WERI-Rb-1 (cell line): ENCODE data around the gene POU6F2.

Source experiments
- DNase-seq: peaks from one replicate; pipeline ENCODE4 v3.0.0-alpha.2; 2020
- H3K27ac ChIP-seq: fragments of 250-450 bp; sonication (Bioruptor Pico); 2 replicates; pipeline ENCODE4 v1.5.1; 2020; ENCODE audit warnings: mild to moderate bottlenecking, moderate library complexity
- H3K27me3 ChIP-seq: fragments of 250-450 bp; sonication (Bioruptor Pico); 2 replicates; pipeline ENCODE4 v1.5.1; 2021; ENCODE audit warnings: mild to moderate bottlenecking, low read depth, moderate library complexity; ENCODE audit not compliant: insufficient read depth, severe bottlenecking
- H3K36me3 ChIP-seq: fragments of 250-450 bp; sonication (Bioruptor Pico); 2 replicates; pipeline ENCODE4 v1.5.1; 2020; ENCODE audit warnings: mild to moderate bottlenecking, moderate library complexity
- H3K4me3 ChIP-seq: 2 replicates; pipeline ENCODE4 v1.5.1; 2011; ENCODE audit warnings: low read depth, mild to moderate bottlenecking, control low read depth, low read length
- H3K9me3 ChIP-seq: fragments of 250-450 bp; sonication (Bioruptor Pico); 2 replicates; pipeline ENCODE4 v1.5.1; 2021; ENCODE audit warnings: mild to moderate bottlenecking, moderate library complexity; ENCODE audit not compliant: severe bottlenecking
- TF ChIP-seq, protein P1 (sequence below): IDR thresholded peaks from 2 replicates; pipeline ENCODE4 v1.5.1; 2011; ENCODE audit warnings: low read depth, mild to moderate bottlenecking, control low read depth, inconsistent platforms, low read length

The POU6F2 gene

DNA sequence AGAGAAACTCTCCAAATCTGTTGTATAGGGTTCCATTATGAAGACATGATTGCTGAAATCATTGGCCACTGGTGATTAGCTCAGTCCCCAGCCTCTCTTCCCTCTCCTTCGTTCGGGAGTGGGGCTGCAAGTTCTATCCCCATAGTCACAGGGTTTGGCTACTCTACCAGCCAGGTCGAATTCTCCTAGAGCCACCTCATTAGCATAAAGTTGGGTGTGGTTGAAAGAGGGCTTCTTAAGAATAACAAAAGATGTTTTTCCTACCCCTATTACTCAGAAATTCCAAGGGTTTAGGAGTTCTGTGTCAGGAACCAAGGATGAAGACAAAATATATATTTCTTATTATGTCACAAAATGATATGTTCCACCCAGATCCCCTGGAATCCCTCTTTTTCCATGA is 422.3 kb downstream of the POU6F2 start:
- Histone ChIP-seq H3K36me3 (no peaks in the 10 kb centered on the region), H3K4me3 (no peak overlapping the region), H3K9me3 (no peaks in the 10 kb centered on the region), H3K27me3 (no peaks in the 10 kb centered on the region), H3K27ac (no peak overlapping the region)
- TF ChIP-seq, protein P1, sequence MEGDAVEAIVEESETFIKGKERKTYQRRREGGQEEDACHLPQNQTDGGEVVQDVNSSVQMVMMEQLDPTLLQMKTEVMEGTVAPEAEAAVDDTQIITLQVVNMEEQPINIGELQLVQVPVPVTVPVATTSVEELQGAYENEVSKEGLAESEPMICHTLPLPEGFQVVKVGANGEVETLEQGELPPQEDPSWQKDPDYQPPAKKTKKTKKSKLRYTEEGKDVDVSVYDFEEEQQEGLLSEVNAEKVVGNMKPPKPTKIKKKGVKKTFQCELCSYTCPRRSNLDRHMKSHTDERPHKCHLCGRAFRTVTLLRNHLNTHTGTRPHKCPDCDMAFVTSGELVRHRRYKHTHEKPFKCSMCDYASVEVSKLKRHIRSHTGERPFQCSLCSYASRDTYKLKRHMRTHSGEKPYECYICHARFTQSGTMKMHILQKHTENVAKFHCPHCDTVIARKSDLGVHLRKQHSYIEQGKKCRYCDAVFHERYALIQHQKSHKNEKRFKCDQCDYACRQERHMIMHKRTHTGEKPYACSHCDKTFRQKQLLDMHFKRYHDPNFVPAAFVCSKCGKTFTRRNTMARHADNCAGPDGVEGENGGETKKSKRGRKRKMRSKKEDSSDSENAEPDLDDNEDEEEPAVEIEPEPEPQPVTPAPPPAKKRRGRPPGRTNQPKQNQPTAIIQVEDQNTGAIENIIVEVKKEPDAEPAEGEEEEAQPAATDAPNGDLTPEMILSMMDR, result no peak
- DNase-seq, result no peak

DNA sequence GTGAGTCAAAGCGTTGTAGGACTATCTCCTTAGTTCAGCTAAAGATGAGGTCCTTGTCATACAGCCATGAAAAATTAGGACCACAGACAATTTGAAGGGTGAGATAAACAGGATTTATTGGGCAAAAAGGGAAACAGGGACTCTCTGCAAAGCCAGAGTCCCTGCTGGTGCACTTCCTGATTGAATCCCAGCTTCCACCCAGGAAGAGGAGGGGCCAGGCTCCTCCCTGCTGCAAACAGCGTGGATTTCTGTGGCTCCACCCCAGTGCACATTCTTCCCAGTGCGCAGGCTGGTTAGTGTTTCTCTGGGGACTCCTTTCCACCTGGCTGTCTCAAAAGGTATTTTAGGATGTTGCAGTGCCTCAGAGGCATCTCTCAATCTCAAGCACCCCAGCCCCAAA is 423.1 kb downstream of the POU6F2 start:
- no peak overlapping the region for H3K27ac ChIP-seq
- H3K4me3 ChIP-seq, result no peak overlapping the region
- no peaks in the 10 kb centered on the region for H3K9me3 ChIP-seq
- TF ChIP-seq, protein P1, result no peak
- DNase-seq, result no peak
- H3K27me3 ChIP-seq, result no peaks in the 10 kb centered on the region
- H3K36me3 ChIP-seq, result no peaks in the 10 kb centered on the region

DNA sequence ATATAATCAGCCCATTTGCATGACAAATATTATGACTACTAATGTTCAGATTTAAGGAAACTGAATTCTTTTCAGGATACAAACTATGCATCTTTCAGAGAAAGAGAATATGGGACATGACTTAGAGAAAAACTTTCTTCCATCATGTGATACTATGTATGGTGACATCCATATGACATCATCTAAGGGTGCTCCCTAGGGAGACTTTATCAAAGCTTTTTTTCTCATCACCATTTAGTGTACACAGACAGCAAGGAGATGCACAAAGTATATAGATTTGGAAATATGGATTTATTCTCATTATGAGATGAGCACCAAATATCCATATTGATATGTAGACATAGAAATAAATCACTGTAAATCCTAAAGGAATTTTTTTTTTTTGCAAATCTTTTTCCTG is 424.3 kb downstream of the POU6F2 start:
- Histone ChIP-seq H3K9me3 (no peaks in the 10 kb centered on the region), H3K27me3 (no peaks in the 10 kb centered on the region), H3K27ac (no peak overlapping the region), H3K36me3 (no peaks in the 10 kb centered on the region), H3K4me3 (no peak overlapping the region)
- no peak for DNase-seq
- TF ChIP-seq, protein P1, result no peak

DNA sequence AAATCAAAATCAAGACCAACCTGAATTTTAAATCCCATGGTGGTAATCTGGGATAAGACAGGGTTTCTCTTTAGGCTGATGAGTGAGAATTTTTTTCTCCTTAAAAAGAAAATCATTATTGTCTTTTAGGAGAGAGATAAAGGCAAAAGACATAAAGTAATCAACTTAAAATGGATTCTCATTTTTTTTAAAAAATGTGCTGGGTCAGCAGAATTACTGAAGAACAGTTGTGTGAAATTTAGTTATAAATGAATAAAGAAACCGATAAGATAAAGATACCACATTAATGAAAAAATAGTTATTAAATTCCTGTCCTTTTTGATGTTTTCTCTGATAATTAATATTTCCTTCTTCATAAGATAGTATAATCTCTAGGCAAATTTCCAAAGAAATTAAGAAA is 427.2 kb downstream of the POU6F2 start:
- DNase-seq, result no peak
- Histone ChIP-seq H3K4me3 (no peak overlapping the region), H3K9me3 (no peaks in the 10 kb centered on the region), H3K36me3 (no peaks in the 10 kb centered on the region), H3K27me3 (no peaks in the 10 kb centered on the region), H3K27ac (no peak overlapping the region)
- TF ChIP-seq, protein P1, result no peak

DNA sequence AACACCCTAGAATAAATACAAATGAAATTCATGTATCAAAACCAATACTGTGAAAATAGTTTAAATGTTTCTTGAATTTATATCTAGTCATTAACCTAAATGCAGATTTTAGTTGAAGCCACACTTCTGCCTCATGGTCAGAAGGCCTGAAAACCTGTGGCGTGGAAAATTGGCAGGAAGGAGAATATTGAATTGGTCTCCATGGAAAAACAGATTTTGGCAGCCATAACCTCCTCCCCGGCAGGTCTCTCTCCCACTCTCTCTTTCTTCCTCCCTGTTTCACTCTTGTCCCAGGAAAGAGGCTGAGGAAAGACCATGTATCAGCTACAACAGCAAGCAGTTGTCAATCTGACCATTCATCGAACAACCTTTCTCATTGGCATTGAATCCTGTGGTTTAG is 427.9 kb downstream of the POU6F2 start:
- H3K9me3 ChIP-seq, result no peaks in the 10 kb centered on the region
- no peak overlapping the region for H3K27ac ChIP-seq
- DNase-seq, result no peak
- TF ChIP-seq, protein P1, result no peak
- no peaks in the 10 kb centered on the region for H3K36me3 ChIP-seq
- H3K27me3 ChIP-seq, result no peaks in the 10 kb centered on the region
- H3K4me3 ChIP-seq, result no peak overlapping the region

DNA sequence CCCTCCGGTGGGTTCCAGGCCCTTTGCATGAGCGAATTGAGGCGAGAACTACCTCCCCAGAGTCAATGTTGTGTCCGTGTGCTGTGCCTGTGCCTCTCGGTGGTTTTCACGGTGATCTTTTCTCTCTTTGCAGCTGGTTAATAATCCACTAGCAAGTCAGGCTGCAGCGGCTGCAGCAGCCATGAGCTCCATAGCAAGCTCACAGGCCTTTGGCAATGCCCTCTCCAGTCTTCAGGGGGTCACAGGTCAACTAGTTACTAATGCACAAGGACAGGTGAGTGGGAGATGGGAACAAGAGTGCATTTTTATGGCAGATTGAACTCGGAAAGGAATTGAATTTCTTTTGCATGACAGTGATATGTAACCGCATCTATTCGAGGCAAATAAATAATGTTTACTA is 428.8 kb downstream of the POU6F2 start:
- H3K9me3 ChIP-seq, result no peaks in the 10 kb centered on the region
- no peaks in the 10 kb centered on the region for H3K36me3 ChIP-seq
- TF ChIP-seq, protein P1, result no peak
- H3K27ac ChIP-seq, result no peak overlapping the region
- no peak for DNase-seq
- no peaks in the 10 kb centered on the region for H3K27me3 ChIP-seq
- no peak overlapping the region for H3K4me3 ChIP-seq
